ENCODE measurements around the gene NR4A3. TPM values are rescaled to one million over a fixed set of nuclear protein-coding genes. Genes with fewer than 3 reads are reported as not detected.

The NR4A3 gene
- total and polyA plus RNA-seq, 2 of the 13 experiments (the other 11 are each of a cell fraction or from before 2014, with no cell fraction given), result 0.02 to 0.09 TPM

- peak; percentile 76; the same call in 1 of the 2 replicates for TF ChIP-seq ZNF543 (CRISPR knock-in tag; IDR thresholded peaks at IDR 0.05)
- peak; percentile 60; the same call in 1 of the 2 replicates for TF ChIP-seq ZNF350 (CRISPR knock-in tag; IDR thresholded peaks at IDR 0.05; ENCODE audit: borderline replicate concordance, low read depth)
- peak; percentile 67; the same call in 1 of the 2 replicates for TF ChIP-seq NFKB2 (CRISPR knock-in tag; IDR thresholded peaks at IDR 0.05; ENCODE audit: borderline replicate concordance)
- TF ChIP-seq PHF8 (CRISPR knock-in tag; IDR thresholded peaks at IDR 0.05), result peak; percentile 99
- TF ChIP-seq KDM6A (CRISPR knock-in tag; IDR thresholded peaks at IDR 0.05; ENCODE audit: low read depth), result no peak
- TF ChIP-seq, protein P1, sequence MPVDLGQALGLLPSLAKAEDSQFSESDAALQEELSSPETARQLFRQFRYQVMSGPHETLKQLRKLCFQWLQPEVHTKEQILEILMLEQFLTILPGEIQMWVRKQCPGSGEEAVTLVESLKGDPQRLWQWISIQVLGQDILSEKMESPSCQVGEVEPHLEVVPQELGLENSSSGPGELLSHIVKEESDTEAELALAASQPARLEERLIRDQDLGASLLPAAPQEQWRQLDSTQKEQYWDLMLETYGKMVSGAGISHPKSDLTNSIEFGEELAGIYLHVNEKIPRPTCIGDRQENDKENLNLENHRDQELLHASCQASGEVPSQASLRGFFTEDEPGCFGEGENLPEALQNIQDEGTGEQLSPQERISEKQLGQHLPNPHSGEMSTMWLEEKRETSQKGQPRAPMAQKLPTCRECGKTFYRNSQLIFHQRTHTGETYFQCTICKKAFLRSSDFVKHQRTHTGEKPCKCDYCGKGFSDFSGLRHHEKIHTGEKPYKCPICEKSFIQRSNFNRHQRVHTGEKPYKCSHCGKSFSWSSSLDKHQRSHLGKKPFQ (CRISPR knock-in tag; IDR thresholded peaks at IDR 0.05; ENCODE audit: insufficient replicate concordance), result peak; percentile 46
- TF ChIP-seq ZNF775 (CRISPR knock-in tag; IDR thresholded peaks at IDR 0.05; ENCODE audit: borderline replicate concordance), result no peak
- TF ChIP-seq SRSF4 (IDR thresholded peaks at IDR 0.05; ENCODE audit: low read depth, low read length, poor library complexity, severe bottlenecking), result no peak
- TF ChIP-seq ZNF276 (CRISPR knock-in tag; IDR thresholded peaks at IDR 0.05; ENCODE audit: low read depth), result 0 out of 2 replicates have a peak, but pooled peaks have one; percentile 77
- no peak for TF ChIP-seq ZNF616 (CRISPR knock-in tag; IDR thresholded peaks at IDR 0.05; ENCODE audit: low read depth)
- TF ChIP-seq IKZF4 (CRISPR knock-in tag; IDR thresholded peaks at IDR 0.05; ENCODE audit: borderline replicate concordance, low read depth, not compliant biosample characterization), result no peak
- TF ChIP-seq MYC (CRISPR knock-in tag; IDR thresholded peaks at IDR 0.05; ENCODE audit: borderline replicate concordance), result peak; percentile 64; the same call in 1 of the 2 replicates
- no peak for TF ChIP-seq ZC3H13 (CRISPR knock-in tag; IDR thresholded peaks at IDR 0.05)
- TF ChIP-seq ZNF547 (CRISPR knock-in tag; IDR thresholded peaks at IDR 0.05), result peak; percentile 92
- 0 out of 2 replicates have a peak, but pooled peaks have one; percentile 36 for TF ChIP-seq CREB3 (CRISPR knock-in tag; IDR thresholded peaks at IDR 0.05)
- TF ChIP-seq ZBTB26 (CRISPR knock-in tag; IDR thresholded peaks at IDR 0.05; ENCODE audit: borderline replicate concordance), result no peak
- peak; percentile 76; the same call in 1 of the 2 replicates for TF ChIP-seq ZNF709 (CRISPR knock-in tag; IDR thresholded peaks at IDR 0.05)
- TF ChIP-seq, protein P2, sequence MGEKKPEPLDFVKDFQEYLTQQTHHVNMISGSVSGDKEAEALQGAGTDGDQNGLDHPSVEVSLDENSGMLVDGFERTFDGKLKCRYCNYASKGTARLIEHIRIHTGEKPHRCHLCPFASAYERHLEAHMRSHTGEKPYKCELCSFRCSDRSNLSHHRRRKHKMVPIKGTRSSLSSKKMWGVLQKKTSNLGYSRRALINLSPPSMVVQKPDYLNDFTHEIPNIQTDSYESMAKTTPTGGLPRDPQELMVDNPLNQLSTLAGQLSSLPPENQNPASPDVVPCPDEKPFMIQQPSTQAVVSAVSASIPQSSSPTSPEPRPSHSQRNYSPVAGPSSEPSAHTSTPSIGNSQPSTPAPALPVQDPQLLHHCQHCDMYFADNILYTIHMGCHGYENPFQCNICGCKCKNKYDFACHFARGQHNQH (CRISPR knock-in tag; IDR thresholded peaks at IDR 0.05), result peak; percentile 62; the same call in 1 of the 2 replicates
- TF ChIP-seq ZNF546 (CRISPR knock-in tag; conservative IDR thresholded peaks at IDR 0.05), result peak; percentile 58; the same call in 1 of the 2 replicates
- peak; percentile 71; the same call in 1 of the 2 replicates for TF ChIP-seq ZNF790 (CRISPR knock-in tag; IDR thresholded peaks at IDR 0.05; ENCODE audit: borderline replicate concordance)
- TF ChIP-seq ZNF772 (CRISPR knock-in tag; IDR thresholded peaks at IDR 0.05), result peak; percentile 70; the same call in 1 of the 2 replicates
- 0 out of 2 replicates have a peak, but pooled peaks have one; percentile 35 for TF ChIP-seq HHEX (CRISPR knock-in tag; IDR thresholded peaks at IDR 0.05)
Measured at GRCh38 chr9:99906403-99907207, 84.9 kb downstream of the NR4A3 start, which contains the start of gene STX17 (continued).

Data from HepG2 (cell line).